Transverse colon (tissue), 4 donors: ENCODE measurements around the gene SIK3. TPM values are rescaled to one million over a fixed set of nuclear protein-coding genes. Genes with fewer than 3 reads are reported as not detected.

Experiments
- DNase-seq: peaks from one replicate; pipeline ENCODE4 v3.0.0-alpha.2; 2019
- H3K27ac ChIP-seq, 4 donors: fragments of 200-600 bp; sonication (generic); 2 replicates each; pipeline ENCODE4 v1.5.1; 2016 to 2018; ENCODE audit warnings: inconsistent platforms in 4 of 4
- H3K27me3 ChIP-seq: fragments of 200-600 bp; sonication (generic); 2 replicates; pipeline ENCODE4 v1.5.1; 2017; ENCODE audit warnings: inconsistent platforms
- H3K36me3 ChIP-seq, 4 donors: fragments of 200-600 bp; sonication (generic); 2 replicates each; pipeline ENCODE4 v1.5.1; 2017 to 2019; ENCODE audit warnings: inconsistent platforms in 4 of 4
- H3K4me1 ChIP-seq, 4 donors: fragments of 200-600 bp; sonication (generic); 2 replicates each; pipeline ENCODE4 v1.5.1; 2017 to 2020; ENCODE audit warnings: inconsistent platforms in 4 of 4
- H3K4me3 ChIP-seq, 4 donors: fragments of 200-600 bp; sonication (generic); 1 replicate in 1 of 4; 2 replicates in 3 of 4; pipeline versions ENCODE4 v1.5.1 to v1.6.1; 2017 to 2019; ENCODE audit warnings: inconsistent platforms in 4 of 4
- H3K9me3 ChIP-seq, 2 donors: fragments of 200-600 bp; sonication (generic); 2 replicates each; pipeline ENCODE4 v1.5.1; 2017 to 2019; ENCODE audit warnings: inconsistent platforms in 2 of 2
- EP300 ChIP-seq: sonication (generic); formaldehyde crosslinking; IDR thresholded peaks from one replicate; pipeline ENCODE4 v1.6.1; 2017; ENCODE audit warnings: antibody characterized with exemption, low read depth
- POLR2A ChIP-seq: fragments of 450-650 bp; IDR thresholded peaks from one replicate; pipeline ENCODE4 v1.6.1; 2016; ENCODE audit warnings: antibody characterized with exemption, mild to moderate bottlenecking, moderate library complexity
- POLR2AphosphoS5 ChIP-seq, 3 donors: sonication (generic); formaldehyde crosslinking; IDR thresholded peaks; one replicate each; pipeline ENCODE4 v1.6.1; 2016; ENCODE audit warnings: antibody characterized with exemption in 3 of 3
- WGBS, 2 donors: methylation state at CpG; one replicate each; pipeline ENCODE4 v1.1.5; 2018; ENCODE audit warnings: low coverage in 1 of 2; 5-methylcytosine and 5-hydroxymethylcytosine counted together
- in situ Hi-C, 4 donors: fragments of 200-750 bp; cut with MboI; loops; one replicate each; pipeline versions ENCODE4 v1.15.0 to v1.15.1; 2017; ENCODE audit warnings: low sequenced_read_pairs in 3 of 4, low pct_ligation_motif_present in 1 of 4, low pct_unique_long_range_greater_than_20kb in 1 of 4
- intact Hi-C: fragments of 100-400 bp; cut with DNase I; formaldehyde crosslinking; loops from one replicate; pipeline ENCODE4 v1.15.1; 2023; ENCODE audit warnings: low total_unique reads
- total RNA-seq, 4 donors: library from RNA; depleted of rRNA; stranded (reverse); fragments of >200 nt; gene quantifications; one replicate each; pipeline ENCODE4 v1.1.0, GENCODE V29; 2016
- TF ChIP-seq, protein P1 (sequence below), 5 experiments: fragments of 200-600 bp in 3 of 5; fragments of 450-650 bp in 2 of 5; sonication (generic) in 3 of 5; IDR thresholded peaks; 1 replicate in 2 of 5; 2 replicates in 3 of 5; pipeline ENCODE4 v1.5.1; 2016 to 2017; ENCODE audit warnings: antibody characterized with exemption in 5 of 5, inconsistent platforms in 3 of 5, mild to moderate bottlenecking in 2 of 5, moderate library complexity in 1 of 5

Gene SIK3
- total RNA-seq, 4 donors from 2014 or later: 35.6 to 68.6 (median 38.9) TPM

DNA sequence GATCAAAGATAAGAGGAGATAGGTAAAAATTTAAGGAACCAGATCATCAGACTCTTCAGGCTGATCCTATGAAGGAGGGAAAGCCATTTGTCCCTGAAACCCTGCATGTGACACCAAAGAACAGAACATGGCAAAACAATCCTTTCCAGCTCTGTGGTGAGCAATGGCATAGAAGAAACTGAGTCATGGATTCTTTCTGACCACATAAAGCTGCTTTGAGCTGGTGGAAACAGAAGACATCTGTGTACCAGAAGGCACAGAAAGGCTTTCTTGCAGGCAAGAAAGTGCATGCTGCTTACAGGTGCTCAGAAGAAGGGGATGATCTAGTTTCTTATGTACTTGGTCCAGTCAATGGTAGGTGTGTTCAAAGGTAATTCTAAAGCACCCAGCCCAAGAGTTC is 215.8 kb downstream of the SIK3 start:
- Histone ChIP-seq H3K27ac (no peak overlapping the region), H3K4me1 (peaks cover 0 to 12% (median 3%) of the 10 kb centered on the region in 4 donors), H3K36me3 (no peaks in the 10 kb centered on the region), H3K27me3 (no peaks in the 10 kb centered on the region), H3K4me3 (no peak overlapping the region), H3K9me3 (no peaks in the 10 kb centered on the region)
- TF ChIP-seq, protein P1, sequence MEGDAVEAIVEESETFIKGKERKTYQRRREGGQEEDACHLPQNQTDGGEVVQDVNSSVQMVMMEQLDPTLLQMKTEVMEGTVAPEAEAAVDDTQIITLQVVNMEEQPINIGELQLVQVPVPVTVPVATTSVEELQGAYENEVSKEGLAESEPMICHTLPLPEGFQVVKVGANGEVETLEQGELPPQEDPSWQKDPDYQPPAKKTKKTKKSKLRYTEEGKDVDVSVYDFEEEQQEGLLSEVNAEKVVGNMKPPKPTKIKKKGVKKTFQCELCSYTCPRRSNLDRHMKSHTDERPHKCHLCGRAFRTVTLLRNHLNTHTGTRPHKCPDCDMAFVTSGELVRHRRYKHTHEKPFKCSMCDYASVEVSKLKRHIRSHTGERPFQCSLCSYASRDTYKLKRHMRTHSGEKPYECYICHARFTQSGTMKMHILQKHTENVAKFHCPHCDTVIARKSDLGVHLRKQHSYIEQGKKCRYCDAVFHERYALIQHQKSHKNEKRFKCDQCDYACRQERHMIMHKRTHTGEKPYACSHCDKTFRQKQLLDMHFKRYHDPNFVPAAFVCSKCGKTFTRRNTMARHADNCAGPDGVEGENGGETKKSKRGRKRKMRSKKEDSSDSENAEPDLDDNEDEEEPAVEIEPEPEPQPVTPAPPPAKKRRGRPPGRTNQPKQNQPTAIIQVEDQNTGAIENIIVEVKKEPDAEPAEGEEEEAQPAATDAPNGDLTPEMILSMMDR (IDR thresholded peaks at IDR 0.05): no peak
- no peak for TF ChIP-seq EP300
- TF ChIP-seq POLR2A: no peak
- TF ChIP-seq POLR2AphosphoS5 (IDR thresholded peaks at IDR 0.05): no peak
- intact Hi-C loops (loop anchor here (10.0 kb wide), 1 partner anchor 342 kb away; no protein-coding TSS in a partner anchor), in situ Hi-C loops (loop anchor here in 1 of 4 donors (5.0 kb wide), 1 partner anchor 225 kb away; no protein-coding TSS in a partner anchor)
- no peak for DNase-seq

DNA sequence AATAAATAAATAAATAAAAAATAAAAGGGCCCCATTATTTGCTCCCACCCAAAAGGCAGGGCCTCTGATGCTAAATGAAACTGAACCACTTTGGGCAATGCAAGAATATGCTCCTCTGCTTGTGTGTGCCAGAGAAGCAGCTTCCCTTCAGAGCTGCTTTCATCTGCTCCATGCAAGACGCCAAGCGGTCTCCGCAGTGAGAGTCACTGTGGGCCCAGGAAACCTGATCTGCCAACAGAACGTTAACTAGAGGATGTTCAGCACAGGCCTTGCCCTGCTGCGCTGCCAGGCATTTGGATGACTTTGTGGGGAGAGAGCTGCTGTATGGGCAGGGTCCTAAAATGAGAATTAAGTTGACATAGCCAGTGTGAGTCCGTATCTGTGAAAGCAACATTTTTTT is 217.1 kb downstream of the SIK3 start:
- in situ Hi-C loops (loop anchor here in 1 of 4 donors (5.0 kb wide), 1 partner anchor 226 kb away; no protein-coding TSS in a partner anchor), intact Hi-C loops (loop anchor here (10.0 kb wide), 1 partner anchor 344 kb away; no protein-coding TSS in a partner anchor)
- Histone ChIP-seq H3K27ac (no peak overlapping the region), H3K27me3 (no peaks in the 10 kb centered on the region), H3K9me3 (no peaks in the 10 kb centered on the region), H3K4me1 (peaks cover 0 to 6% (median 3%) of the 10 kb centered on the region in 4 donors), H3K36me3 (no peaks in the 10 kb centered on the region), H3K4me3 (no peak overlapping the region)
- WGBS, 2 donors: 85 to 96% methylated on average over 4 to 6 of the region's 6 CpGs
- TF ChIP-seq POLR2AphosphoS5 (IDR thresholded peaks at IDR 0.05) (no peak), EP300 (no peak), POLR2A (no peak)
- TF ChIP-seq, protein P1 (IDR thresholded peaks at IDR 0.05): no peak
- DNase-seq: no peak

DNA sequence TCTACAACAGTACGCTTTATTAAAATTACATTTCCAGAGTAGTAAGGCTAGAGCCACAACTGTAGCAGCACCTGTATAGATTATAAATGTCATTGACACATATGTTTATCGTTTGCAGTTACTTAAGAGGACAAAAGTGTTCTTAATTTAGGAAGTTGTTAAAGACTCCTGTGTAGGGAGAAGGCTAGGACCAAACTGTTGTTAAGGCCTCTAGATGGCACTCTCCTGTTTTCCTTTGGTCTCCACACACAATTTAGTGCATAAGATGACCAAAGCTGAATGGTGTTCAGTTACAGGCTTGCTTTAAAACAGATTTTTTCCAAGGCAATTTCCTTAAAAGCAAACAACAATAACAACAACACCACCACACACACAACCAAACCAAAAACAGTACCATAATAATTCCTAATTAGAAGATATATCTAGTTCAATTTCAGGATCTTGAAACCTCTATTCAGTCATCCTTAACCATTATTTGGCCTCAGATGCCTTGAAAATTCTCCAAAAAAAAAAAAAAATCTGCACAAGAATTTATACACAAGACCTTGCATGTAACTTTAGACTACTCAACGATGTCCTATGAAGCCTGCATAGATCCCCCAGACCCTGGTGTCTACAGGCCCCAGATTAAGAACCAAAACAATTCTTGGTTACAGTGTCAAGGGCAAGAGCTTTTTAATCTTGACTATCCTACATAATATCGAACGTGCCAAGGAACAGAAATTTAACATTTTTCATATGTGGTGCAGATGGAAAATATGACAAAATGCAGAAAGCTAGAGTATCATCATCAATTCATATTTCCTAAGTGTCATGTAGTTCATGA is 218.2 kb downstream of the SIK3 start:
- H3K4me3 ChIP-seq: no peak overlapping the region
- in situ Hi-C loops: loop anchor here (5.0 to 10.0 kb wide), 3 partner anchors 222 to 227 kb away; no protein-coding TSS in a partner anchor
- H3K9me3 ChIP-seq: no peaks in the 10 kb centered on the region
- peaks cover 0 to 5% (median 0%) of the 10 kb centered on the region in 4 donors for H3K36me3 ChIP-seq
- no peaks in the 10 kb centered on the region for H3K27me3 ChIP-seq
- intact Hi-C loops: loop anchor here (5.0 to 10.0 kb wide), 2 partner anchors 227 to 345 kb away; no protein-coding TSS in a partner anchor
- 45 to 53% methylated on average over 2 to 5 of the region's 5 CpGs for WGBS, 2 donors
- H3K4me1 ChIP-seq: peaks cover 0 to 5% (median 0%) of the 10 kb centered on the region in 4 donors
- no peak for TF ChIP-seq POLR2A
- TF ChIP-seq, protein P1 (IDR thresholded peaks at IDR 0.05): peak; percentile 56 to 61 (median 60)
- no peak for DNase-seq
- no peak overlapping the region for H3K27ac ChIP-seq

DNA sequence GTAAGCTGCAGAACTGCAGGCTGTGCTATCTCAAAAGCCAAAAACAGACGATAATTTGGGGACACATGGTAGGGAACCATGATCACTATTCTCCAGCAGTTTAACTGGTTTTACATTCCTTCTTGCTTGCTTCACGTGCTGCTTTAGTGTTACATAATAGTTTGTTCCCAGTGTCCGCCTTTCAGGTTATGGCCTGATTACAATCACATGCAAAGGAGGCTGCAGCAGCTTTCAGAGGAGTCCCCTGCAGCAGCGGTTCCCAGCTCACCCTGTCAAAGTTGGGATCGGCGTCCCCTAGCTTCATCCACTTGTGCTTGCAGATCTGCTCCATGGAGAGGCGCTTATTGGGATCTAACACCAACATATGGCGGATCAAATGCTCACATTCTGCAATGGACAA is 221.6 kb downstream of the SIK3 start:
- no peaks in the 10 kb centered on the region for H3K9me3 ChIP-seq
- H3K4me1 ChIP-seq: peaks cover 0 to 5% (median 0%) of the 10 kb centered on the region in 4 donors
- H3K27ac ChIP-seq: no peak overlapping the region
- WGBS, 2 donors: 73 to 97% methylated on average over 3 to 8 of the region's 8 CpGs
- intact Hi-C loops: loop anchor here (5.0 kb wide), 1 partner anchor 231 kb away; no protein-coding TSS in a partner anchor
- H3K36me3 ChIP-seq: peaks cover 0 to 14% (median 6%) of the 10 kb centered on the region in 4 donors
- TF ChIP-seq EP300 (no peak), POLR2AphosphoS5 (IDR thresholded peaks at IDR 0.05) (no peak), POLR2A (no peak)
- TF ChIP-seq, protein P1 (IDR thresholded peaks at IDR 0.05): no peak
- H3K4me3 ChIP-seq: no peak overlapping the region
- in situ Hi-C loops: loop anchor here in 3 of 4 donors (5.0 to 10.0 kb wide), 3 partner anchors 226 to 231 kb away; no protein-coding TSS in a partner anchor
- H3K27me3 ChIP-seq: no peaks in the 10 kb centered on the region
- no peak for DNase-seq
